Measurements from ENCODE around the gene GPC3.

- TF ChIP-seq POLR2A (IDR thresholded peaks at IDR 0.05) (no peak), CTCF (IDR thresholded peaks at IDR 0.05) (no peak)
Observed at GRCh38 chrX:133992882-133993281, 7.5 kb upstream of the GPC3 start.
